ENCODE measurements around the gene PFN3.
A peak's percentile ranks its signal among the peaks of the same experiment; 100 is the strongest.

Gene PFN3, protein sequence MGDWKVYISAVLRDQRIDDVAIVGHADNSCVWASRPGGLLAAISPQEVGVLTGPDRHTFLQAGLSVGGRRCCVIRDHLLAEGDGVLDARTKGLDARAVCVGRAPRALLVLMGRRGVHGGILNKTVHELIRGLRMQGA

DNA sequence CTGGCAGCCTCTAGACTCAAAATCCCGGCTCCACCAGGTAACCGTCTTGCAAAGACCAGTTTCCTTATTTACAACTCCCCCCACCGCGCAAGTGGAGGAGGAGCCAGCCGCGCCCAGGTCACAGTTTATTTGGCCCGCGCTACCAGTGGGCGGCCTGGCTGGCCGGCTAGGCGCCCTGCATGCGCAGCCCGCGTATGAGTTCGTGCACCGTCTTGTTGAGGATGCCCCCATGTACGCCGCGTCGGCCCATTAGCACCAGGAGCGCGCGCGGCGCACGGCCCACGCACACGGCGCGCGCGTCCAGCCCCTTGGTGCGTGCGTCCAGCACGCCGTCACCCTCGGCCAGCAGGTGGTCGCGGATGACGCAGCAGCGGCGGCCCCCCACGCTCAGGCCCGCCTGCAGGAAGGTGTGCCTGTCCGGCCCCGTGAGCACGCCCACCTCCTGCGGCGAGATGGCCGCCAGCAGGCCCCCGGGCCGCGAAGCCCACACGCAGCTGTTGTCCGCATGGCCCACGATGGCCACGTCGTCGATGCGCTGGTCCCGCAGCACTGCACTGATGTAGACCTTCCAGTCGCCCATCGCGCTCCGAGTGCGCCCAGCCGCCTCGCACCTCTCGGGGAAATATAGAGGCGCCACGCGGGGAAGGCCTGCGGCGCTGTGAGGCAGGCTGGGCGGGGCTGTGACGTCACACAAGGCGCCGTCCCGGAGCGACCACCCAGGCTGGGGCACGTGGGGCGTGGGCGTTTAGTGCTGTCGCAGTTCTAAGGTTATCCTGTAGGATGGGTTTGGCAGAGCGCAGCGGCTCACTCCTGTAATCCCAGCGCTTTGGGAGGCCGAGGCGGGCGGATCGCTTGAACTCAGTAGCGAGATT is at the start of gene PFN3:
PFN3 (minus strand) TSS at position 665 of the 872 bp plus-strand sequence; CDS start at position 580, 85 bp downstream.
- no peak for DNase-seq (ENCODE audit: low read depth in 3 of 3)

DNA sequence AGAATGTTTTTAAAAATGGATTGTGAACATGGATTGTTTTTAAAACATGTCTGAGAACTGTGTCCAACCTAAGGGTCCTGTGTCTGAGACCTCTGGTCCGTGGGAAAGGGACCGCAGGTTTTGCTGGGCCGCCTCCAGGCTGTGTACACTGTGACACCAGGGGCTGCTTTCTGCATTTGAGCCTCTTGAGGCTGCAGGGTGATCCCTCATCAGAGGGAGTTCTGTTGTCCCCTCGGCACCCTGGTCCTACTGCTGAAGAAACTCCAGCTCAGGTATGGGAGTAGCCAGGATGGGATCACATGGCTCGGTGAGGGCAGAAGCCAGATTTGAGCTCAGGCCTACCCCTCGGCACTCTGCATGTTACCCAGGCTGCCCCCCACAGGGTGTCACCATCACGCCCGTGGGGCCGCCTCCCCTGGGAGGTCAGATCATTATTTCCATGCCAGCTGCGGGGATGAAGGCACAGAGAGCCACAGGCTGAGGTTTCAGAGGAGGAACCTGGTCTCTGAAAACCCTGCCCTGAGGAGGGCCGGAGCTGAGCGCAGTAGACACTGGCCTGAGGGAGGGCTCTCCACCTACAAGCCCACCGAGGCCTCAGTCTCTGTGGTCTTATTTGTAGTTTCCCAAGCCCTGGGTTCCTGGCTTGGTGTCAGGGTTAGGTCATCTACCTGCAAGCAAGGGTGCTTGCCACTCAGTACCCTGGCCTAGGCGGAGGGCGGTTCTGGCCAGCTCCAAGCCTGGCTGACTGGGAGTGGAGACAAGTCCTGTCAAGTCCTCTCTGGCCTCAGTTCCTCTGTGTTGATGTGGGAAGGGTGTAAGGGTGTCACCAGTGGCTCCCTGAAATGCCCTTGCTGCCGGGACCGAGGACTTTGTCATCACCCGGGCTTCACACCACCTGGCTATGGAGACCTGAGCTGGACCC is 48.9 kb upstream of the PFN3 start:
- DNase-seq (ENCODE audit: low read depth in 3 of 3), result no peak

DNA sequence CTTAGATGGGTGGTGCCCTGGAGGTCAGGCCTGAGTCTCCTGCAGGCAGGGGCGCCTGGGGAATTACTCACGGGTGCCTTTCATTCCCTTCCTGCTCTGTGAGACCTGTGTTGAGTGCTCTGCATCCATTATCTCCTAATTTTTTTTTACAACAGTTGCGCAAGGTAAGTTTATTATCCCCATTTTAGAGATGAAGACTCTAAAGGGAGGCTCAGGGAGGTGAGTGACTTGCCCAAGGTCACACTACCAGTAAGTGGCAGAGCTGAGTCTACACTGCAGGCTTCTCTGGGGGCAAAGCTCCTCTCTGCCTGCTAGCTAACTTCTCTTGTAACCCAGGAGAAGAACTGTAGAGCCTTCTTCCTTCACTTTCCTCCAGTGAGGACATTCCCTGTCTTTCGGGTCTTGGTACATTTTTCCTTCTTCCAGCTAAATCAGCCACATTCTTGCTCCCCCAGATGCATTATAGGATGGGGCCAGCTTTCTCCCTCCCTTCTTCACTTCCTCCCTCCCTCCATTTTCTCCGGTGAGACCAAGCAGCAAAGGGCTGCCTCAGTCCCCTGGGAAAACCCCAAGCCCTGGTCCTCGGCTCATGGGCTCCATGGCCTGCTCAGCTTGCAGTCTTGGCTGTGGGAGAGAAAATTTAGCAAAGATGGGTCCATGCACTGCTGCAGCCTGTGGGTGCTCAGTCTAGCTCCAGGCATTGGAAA is 47.9 kb upstream of the PFN3 start:
- no peak for DNase-seq (ENCODE audit: low read depth in 3 of 3)

DNA sequence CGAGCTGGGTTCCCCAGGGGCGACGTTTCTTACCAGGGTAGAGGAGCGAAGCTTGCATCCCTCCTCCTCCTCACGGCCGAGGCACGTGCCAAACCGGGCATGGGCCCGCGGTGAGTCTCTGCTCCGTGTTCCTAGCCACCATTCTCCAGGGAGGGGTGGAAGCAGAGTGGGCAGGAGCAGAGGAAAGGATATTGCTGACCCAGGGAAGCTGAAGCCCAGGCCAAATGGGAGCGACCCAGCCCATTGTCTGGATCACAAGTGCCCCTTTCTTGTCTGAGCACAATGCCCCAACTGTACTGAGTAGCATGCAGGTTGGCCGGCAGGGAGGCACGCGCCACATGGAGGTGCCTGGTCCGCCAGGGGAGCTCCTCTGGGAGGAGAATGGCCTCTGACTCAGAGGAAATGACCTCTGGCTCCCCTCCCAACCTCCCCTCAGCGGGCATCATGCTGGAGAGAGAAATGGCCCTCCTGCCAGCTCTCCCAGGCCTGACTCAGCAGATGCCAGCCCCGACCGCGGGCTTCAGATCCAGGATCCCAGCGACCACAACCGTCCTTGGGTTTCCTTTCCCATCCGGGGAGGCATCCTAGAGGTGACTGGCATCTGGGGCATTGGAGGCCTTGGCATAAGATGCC is 47.3 kb upstream of the PFN3 start:
- DNase-seq (ENCODE audit: low read depth in 3 of 3), result no peak

DNA sequence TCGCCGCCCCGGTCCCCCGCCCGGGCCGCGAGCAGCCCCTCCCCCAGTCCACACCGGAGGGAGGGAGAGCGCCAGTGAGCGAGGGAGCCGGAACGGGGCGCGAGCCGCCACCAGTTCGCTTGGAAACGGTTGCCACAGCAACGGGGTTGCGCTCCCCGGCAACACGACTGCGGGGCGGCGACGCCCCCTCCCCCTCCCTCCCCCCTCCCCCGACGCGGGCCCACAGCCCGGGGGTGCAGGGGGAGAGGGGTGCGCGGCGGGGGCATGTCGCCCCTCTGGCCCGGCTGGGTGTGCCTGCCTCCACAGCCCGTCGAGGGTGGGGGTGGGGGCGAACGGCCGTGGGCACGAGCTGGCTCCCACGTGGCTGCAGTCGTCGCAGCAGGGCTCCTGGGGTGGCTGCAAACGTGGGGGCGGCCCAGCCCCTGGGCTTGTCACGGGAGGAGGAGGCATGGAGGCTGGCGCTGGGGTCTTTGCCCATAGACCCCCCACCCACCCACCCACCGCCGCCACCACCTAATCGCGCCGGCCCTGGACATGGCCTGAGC is 46.7 kb upstream of the PFN3 start:
- DNase-seq (ENCODE audit: low read depth in 3 of 3), result peak in 1 of 3 experiments; percentile 65

DNA sequence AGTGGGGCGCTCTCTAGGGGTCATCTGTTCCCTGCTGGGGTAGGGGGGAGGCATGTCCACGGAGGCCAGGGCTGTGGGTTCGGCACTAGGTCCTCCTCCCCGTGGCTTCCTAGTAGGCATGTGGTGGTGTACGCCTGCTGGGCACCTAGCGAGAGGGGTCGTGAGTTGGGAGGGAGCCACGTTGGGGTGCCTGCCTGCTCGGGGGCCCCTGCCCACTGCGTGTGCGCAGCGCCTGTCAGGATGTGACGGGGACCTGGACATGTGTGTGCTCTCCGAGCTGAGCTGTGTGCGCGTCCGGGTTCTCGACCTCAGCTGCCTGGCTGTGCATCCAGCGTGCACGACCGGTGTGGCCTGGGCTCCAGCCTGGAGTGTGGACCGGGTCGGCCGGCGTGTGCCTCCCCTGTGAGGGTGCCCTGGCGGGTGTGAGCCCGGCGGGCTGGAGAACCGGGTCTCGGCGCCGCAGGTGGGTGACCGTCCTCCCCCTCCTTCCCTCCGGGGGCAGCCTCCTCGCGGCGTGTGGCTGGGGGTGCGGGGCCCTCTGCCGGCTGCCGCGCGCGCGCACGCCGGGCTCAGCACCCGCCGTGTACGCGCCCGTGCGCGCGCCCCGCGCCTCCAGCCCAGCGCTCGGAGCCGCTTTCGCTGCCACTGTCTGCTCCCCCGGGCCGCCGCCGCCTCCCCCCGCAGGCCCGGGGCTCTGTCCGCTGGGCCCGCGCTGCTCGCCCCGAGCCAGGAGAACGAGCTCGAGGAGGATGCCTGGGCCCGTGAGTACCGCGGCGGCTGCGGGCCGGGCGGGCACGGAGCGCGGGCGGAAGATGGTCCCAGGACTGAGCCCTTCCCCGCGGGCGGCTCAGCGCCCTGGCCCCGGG is 46.0 kb upstream of the PFN3 start, which contains the start of gene PRR7:
PRR7 (plus strand) TSS at position 615 of the 866 bp plus-strand sequence. CDS start 8,254 bp downstream, outside the sequence.
- peak in 2 of 3 experiments; percentile 58 to 72 for DNase-seq (ENCODE audit: low read depth in 3 of 3)

DNA sequence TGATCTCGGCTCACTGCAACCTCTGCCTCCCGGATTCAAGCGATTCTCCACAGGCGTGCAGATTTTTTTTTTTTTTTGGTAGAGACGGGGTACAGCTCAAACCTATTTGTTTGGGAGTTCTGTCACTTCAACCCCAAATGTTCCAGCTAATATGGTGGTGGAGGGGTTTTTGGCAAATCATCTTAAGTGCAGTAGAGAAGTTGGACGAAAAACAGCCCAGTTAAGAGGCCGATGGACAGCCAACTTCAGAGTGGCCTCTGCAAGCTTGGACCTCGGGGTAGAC is 45.4 kb upstream of the PFN3 start:
- no peak for DNase-seq (ENCODE audit: low read depth in 3 of 3)

DNA sequence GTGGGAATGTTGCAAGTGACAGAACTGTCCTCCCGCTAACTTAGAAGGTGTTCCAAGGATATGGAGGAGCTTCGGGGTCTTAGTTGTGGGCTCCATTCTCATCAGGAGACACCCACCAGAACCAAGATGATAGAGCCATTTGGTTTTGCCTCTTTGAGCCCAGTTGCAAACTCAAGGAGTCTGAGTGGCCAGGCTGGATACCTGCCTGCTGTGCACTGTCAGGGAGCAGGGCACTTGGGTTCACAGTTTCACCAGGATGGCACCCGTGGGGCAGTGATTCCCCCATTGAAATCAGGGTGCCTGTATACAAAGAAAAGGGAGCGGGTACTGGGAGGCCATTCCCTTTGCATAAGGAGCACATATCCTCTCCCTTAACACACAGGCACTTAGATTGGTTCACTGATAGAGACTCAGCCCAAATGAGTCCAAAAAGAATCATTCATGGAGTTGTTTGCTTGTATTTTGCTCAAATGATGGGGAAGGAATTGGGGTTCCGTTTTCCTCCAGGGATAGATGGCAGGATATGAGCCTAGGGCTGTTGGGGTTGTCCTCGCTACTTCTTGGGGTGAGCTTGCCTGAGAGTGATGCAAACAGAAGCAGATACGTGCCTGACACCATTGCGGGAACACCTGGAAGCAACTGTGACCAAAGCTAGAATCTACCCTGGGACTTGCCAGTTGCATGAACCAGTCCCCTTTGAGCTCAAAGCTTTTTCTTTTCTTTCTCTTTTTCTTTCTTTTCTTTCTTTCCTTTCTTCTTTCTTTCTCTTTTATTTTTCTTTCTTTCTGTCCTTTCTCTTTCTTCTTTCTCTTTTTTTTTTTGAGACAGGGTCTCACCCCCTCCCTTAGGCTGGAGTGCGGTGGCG is 44.8 kb upstream of the PFN3 start:
- DNase-seq (ENCODE audit: low read depth in 3 of 3), result no peak

DNA sequence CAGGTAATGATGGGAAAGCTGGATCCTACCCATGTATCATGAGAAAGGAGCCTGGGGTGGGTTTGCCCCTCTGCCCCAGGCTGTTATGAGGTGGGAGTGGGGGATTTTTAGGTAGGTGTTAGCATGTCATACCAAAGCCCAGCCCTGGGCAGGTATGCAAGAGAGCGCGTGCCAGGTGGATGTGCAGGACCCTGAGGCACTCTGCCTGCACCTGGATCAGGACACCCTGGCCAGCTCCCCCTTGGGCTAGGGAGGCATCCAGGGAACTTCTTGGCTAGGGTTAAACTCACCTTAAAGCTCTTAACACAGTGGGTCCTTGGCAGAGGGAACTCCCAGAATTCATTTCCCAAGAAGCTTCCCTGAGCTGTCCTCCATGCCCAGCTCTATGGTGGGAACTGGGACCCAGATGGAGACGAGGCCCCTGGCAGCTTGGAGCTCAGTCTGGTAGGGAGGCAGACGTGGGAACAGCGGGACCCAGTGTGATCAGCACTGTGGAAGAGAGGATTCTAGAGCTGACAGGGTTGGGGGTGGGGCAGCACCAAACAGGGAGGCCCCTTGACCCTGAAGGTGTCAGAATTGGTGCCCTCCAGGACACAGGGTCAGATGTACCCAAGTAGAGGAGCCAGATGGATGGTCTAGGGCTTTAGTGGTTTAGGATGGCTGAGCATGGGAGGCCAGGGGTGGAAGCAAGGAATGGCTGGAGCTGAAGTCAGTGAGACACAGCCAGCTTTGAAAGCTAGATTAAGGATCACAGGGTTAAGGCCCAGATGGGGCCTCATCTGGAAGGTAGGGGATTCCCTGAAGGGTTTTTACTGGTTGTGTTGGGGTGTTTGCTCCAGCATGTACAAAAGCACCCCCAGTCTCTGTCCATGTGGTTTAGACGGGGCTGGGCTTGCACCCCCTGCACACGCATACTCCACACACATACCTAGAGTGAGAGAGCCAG is 43.9 kb upstream of the PFN3 start:
- no peak for DNase-seq (ENCODE audit: low read depth in 3 of 3)

DNA sequence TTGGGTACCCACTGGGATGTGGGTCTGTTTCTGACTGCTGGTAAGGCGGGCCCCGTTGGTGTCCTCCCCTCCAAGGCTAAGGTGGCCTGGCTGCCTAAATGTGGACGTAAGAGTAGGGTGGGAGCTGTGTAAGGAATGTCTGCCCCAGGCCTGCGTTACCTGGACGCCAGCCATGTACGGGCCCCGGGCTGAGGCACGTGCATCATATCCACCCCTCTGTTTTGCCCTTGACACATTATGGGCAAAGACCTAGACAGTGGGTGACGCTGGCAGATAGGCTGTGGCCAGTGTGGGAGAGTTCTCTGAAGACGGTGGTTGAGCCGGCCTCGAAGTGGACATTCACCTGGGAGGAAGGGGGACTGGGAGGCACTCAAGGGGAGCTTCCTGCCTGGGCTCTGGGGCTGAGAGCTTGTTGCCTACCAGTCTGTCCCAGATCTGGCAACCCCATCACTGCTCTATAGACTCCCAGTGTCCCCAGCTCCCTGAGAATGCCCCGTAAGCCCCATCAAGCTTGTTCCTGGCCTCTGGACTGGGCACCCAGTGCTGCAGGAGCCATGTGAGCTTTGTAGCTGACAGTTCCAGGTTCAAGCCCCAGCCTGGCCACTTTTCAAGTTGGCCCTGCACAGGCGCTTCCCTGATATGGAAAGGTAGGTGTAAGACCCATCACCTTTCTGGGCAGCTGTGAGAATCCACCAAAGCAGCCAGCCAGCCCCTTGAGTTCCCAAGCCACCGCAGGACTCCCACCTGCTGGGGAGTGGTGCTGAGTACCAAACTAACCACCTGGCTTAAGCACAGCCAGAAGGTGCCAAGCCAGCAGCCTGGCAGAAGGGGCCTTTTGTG is 42.9 kb upstream of the PFN3 start:
- no peak for DNase-seq (ENCODE audit: low read depth in 3 of 3)

DNA sequence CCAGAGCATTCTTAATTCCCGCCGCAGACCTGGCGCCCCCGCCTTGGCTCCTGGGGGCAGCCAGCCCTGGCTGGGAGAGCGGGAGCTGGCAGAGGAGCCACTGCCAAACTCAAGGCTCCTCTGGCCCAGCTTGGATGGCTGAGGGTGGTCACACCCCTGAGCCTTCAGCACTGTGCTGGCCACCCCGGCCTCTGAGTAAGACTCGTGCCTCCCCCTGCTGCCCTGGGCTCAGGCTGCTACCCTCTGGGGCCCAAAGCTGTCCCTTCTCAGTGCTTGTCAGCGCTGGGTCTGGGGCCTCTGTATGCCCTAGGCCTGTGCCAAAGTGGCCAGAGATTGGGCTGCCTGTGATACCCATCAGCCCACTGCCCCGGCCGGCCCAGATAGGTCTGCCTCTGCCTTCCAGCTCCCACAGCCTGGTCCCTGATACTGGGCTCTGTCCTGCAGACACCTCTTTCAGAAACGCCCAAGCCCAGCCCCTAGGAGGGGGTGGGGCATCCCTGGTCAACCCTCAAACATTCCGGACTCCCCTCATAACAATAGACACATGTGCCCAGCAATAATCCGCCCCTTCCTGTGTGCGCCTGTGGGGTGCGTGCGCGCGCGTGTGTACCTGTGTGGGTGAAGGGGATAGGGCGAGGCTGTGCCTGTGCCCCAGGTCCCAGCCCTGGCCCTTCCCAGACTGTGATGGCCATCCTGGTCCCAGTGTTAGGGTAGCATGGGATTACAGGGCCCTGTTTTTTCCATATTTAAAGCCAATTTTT is 41.8 kb upstream of the PFN3 start:
- DNase-seq (ENCODE audit: low read depth in 3 of 3), result no peak

DNA sequence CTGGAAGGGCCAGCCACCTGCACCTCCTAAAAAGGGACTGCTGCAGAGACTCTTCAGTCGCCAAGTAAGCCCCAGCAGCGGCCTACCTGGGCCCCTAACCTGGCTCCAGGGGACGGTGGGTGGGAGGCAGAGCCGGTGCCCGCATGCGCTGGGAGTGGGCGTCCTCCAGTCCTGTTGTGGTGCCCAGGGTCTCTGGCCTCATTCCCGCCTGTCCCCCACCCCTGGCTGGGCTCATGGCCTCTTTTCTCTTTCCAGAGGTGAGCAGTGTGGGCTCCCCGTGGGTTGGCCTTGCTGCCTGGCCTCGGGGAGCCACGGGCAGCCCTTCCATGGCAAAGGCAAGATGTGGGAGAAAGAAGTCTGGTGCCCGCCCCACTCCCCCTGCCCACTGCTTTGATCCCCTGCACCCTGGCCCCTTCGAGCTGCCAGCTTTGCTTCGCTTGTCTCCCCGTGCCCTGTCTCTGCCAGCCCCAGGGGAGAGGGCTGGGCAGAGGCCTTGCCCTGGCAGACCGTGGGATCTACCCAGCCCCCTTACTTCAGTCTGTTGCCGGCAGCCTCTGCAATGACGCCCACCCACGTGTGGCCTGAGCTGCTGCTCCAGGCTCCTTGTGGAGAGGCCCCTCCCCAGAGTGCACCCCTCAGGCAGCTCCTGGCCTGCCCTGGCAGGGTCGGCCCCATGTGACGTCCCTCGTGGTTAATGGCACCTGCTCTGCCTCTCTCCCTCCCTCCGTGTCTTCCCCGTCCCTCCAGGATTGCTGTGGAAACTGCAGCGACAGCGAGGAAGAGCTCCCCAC is 40.7 kb upstream of the PFN3 start:
- DNase-seq (ENCODE audit: low read depth in 3 of 3), result no peak

DNA sequence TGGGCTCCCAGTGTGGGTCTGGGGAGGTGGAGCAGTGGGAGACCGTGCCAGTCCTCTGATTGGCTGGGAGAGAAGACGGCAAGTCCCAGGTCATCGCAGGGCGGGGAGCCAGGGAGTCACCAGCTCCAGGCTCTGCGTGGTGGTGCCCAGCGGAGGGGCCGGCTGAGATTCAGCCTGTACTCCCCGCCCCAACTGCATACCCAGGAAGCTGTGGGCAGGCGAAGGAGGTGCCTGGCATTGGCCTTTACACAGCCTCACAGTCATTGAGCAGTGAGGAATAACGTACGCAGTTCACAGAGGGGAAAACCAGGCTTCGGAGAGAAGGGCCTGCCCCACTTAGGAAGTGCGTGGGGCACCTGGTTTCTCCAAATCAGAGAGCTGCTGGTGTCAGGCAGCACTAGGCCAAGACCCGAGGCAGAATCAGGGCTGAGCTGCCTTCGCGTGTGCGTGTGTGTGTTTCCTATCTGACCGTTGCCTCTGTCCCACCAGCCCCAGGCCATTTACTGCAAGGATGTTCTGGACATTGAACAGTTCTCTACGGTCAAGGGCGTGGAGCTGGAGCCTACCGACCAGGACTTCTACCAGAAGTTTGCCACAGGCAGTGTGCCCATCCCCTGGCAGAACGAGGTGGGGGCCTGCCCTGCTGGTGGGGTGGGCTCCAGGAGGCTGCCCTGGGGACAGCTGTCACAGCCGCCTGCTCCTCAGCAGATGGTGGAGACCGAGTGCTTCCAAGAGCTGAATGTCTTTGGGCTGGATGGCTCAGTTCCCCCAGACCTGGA is 39.9 kb upstream of the PFN3 start:
- DNase-seq (ENCODE audit: low read depth in 3 of 3), result no peak

DNA sequence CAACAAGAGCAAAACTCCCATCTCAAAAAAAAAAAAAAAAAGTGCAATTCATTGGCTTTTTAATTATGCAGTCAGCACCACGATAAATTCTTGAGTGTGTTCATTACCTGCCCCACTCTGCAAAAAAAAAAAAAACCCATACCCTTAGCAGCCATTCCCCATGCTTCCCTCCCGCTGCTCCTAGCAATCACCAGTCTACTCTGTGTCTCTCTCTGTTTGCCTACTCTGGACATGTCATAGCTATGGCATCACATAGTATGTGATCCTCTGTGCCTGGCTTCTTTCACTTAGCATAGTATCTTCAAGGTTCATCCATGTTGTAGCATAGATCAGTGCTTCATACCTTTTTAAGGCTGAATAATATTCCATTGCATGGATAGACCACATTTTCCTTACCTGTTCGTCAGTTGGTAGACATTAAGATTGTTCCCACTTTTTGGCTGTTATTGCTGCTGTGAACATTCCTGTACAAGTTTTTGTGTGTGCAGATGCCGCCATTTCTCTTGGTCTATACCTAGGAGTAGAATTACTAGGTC is 39.1 kb upstream of the PFN3 start:
- DNase-seq (ENCODE audit: low read depth in 3 of 3), result no peak
